Endothelial cell (in vitro differentiated cells): ENCODE measurements around the gene ANTXR1. TPM values are rescaled to one million over a fixed set of nuclear protein-coding genes. Genes with fewer than 3 reads are reported as not detected.

Source experiments
- DNase-seq: peaks from one replicate; pipeline ENCODE4 v3.0.0; 2021; ENCODE audit warnings: low spot score
- H3K27ac Mint-ChIP-seq: one replicate; pipeline ENCODE4 v1.8.0; 2021; ENCODE audit warnings: mixed read lengths, inconsistent platforms; ENCODE audit not compliant: unreplicated experiment
- H3K27me3 Mint-ChIP-seq: one replicate; pipeline ENCODE4 v1.8.0; 2021; ENCODE audit warnings: mild to moderate bottlenecking, moderate library complexity, mixed read lengths, inconsistent platforms; ENCODE audit not compliant: unreplicated experiment
- H3K36me3 Mint-ChIP-seq: one replicate; pipeline ENCODE4 v1.8.0; 2021; ENCODE audit warnings: mild to moderate bottlenecking, low read depth, mixed read lengths, inconsistent platforms; ENCODE audit not compliant: unreplicated experiment
- H3K4me1 Mint-ChIP-seq: one replicate; pipeline ENCODE4 v1.8.0; 2021; ENCODE audit warnings: mild to moderate bottlenecking, mixed read lengths, inconsistent platforms; ENCODE audit not compliant: unreplicated experiment
- H3K4me3 Mint-ChIP-seq: one replicate; pipeline ENCODE4 v1.8.0; 2021; ENCODE audit warnings: mild to moderate bottlenecking, mixed read lengths, inconsistent platforms; ENCODE audit not compliant: unreplicated experiment
- H3K9me3 Mint-ChIP-seq: one replicate; pipeline ENCODE4 v1.8.0; 2021; ENCODE audit warnings: mixed read lengths, inconsistent platforms; ENCODE audit not compliant: unreplicated experiment
- CTCF ChIP-seq: fragments of 200-600 bp; sonication (generic); IDR thresholded peaks from one replicate; pipeline ENCODE4 v1.5.0; 2021; ENCODE audit warnings: antibody characterized with exemption; ENCODE audit not compliant: unreplicated experiment
- total RNA-seq: library from RNA; stranded (reverse); fragmentation: NEBNext Ultra II Directional; extraction: Animal tissue kit (Norgen Biotek cat#: 25700); gene quantifications from one replicate; pipeline ENCODE4 v1.2.1, GENCODE V29; 2021; ENCODE audit not compliant: unreplicated experiment

The ANTXR1 gene
- total RNA-seq, 1 donor from 2014 or later, result 7.5 TPM

DNA sequence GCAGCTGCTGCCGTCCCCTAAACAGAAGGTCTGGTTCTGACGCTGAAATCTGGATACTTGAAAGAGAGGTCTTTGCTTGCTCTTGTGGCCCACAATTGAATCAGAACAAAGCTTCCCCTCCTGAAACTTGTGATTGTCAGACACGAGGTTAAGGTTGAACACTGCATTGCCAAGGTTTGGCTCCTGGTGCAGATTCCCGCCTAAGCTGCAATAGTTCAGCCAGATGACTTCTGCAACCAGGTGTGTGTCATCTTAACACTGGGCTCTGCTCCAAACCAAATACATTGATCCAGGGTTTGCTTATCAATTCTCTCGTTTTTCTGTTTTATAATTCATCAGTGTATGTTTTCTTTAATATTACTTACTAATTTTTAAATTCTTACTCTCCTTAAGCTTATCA lies 23.9 kb upstream of the ANTXR1 start:
- H3K4me1 Mint-ChIP-seq, result no peaks in the 10 kb centered on the region
- no peaks in the 10 kb centered on the region for H3K9me3 Mint-ChIP-seq
- no peaks in the 10 kb centered on the region for H3K36me3 Mint-ChIP-seq
- H3K27me3 Mint-ChIP-seq, result peaks cover 2% of the 10 kb centered on the region
- H3K27ac Mint-ChIP-seq, result no peak overlapping the region
- DNase-seq, result no peak
- no peak overlapping the region for H3K4me3 Mint-ChIP-seq
- no peak for TF ChIP-seq CTCF

GRCh38 chr2:68992341-68992740 lies 20.6 kb upstream of the ANTXR1 start:
- Mint-ChIP-seq H3K27me3 (peaks cover 2% of the 10 kb centered on the region), H3K9me3 (no peaks in the 10 kb centered on the region), H3K27ac (no peak overlapping the region), H3K4me1 (no peaks in the 10 kb centered on the region), H3K36me3 (no peaks in the 10 kb centered on the region), H3K4me3 (no peak overlapping the region)
- DNase-seq, result no peak
- no peak for TF ChIP-seq CTCF

- H3K4me1 Mint-ChIP-seq, result no peaks in the 10 kb centered on the region
- no peak for TF ChIP-seq CTCF
- no peak for DNase-seq
- no peaks in the 10 kb centered on the region for H3K9me3 Mint-ChIP-seq
- H3K36me3 Mint-ChIP-seq, result no peaks in the 10 kb centered on the region
- H3K27ac Mint-ChIP-seq, result no peak overlapping the region
- H3K27me3 Mint-ChIP-seq, result peaks cover 2% of the 10 kb centered on the region
- no peak overlapping the region for H3K4me3 Mint-ChIP-seq
Measured at GRCh38 chr2:68992933-68993332, 20.0 kb upstream of the ANTXR1 start.

DNA sequence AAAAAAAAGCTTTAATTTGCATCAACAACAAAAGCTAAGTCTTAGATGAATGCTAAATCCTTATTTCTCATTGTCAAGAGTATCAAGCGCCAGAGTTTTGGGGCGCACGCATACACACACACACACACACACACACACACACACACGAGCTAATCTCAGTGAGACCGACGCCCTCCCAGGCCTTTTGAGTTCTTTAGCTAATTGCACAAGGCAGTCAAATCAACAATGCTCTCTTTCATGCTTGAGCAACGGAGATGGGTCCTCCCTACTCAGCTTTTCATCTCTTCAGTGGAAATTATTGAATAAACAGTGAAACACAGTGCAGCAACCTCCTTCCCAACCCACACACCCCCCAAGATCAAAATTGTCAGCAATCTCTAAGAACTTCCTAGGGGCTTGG lies 19.3 kb upstream of the ANTXR1 start:
- H3K36me3 Mint-ChIP-seq, result no peaks in the 10 kb centered on the region
- no peaks in the 10 kb centered on the region for H3K9me3 Mint-ChIP-seq
- H3K27ac Mint-ChIP-seq, result no peak overlapping the region
- no peak for DNase-seq
- H3K27me3 Mint-ChIP-seq, result peaks cover 2% of the 10 kb centered on the region
- no peak for TF ChIP-seq CTCF
- H3K4me3 Mint-ChIP-seq, result no peak overlapping the region
- H3K4me1 Mint-ChIP-seq, result no peaks in the 10 kb centered on the region

DNA sequence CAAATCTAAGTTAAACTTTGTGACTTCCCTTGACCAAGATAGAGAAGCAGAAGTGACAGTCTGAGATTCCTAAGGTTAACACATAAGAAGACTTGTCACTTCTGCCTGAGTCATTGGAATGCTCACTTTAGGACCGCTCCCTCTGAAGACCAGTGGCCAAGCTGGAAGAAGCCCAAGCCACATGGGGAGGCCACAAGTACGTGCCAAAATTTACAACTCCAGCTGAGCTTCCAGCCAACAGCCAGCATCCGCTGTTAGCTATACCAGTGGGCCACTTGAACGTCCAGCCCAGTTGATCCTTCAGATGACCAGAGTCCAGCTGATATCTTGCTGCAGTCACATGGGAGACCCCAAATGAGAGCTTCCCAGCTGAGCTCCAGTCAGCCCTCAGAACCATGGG lies 18.1 kb upstream of the ANTXR1 start:
- H3K36me3 Mint-ChIP-seq, result no peaks in the 10 kb centered on the region
- H3K9me3 Mint-ChIP-seq, result no peaks in the 10 kb centered on the region
- H3K27me3 Mint-ChIP-seq, result peaks cover 2% of the 10 kb centered on the region
- H3K27ac Mint-ChIP-seq, result no peak overlapping the region
- no peak overlapping the region for H3K4me3 Mint-ChIP-seq
- no peaks in the 10 kb centered on the region for H3K4me1 Mint-ChIP-seq
- no peak for TF ChIP-seq CTCF
- no peak for DNase-seq
